ENCODE data around the gene DOCK2. TPM values are rescaled to one million over a fixed set of nuclear protein-coding genes. Genes with fewer than 3 reads are reported as not detected.

Gene DOCK2
- polyA plus RNA-seq, 2 of the 4 experiments (the other 2 are of a cell fraction), result 2.1 to 4.6 TPM

DNA sequence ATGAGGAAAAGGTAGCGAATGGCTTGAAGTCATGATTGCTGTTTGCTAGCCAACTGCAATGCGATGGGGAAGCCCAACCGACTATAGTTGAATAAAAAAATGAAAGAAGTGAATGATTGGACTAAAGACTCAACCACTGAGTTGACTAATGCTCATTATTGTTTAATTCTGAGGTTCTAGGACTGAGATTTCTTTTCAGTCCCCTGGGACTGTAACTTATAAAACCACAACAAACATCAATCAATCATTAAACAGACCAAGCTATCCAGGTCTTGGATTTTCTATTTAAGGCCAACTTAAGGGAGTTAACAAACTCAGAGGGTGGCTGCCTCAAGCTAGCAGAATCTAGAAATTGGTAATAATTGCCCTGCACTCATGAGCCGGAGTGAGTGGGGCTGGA, 154.2 kb downstream of the DOCK2 start:
- no peak overlapping the region for H3K4me3 ChIP-seq
- TF ChIP-seq HOXB13 (CRISPR knock-in tag; IDR thresholded peaks at IDR 0.05; ENCODE audit: low read depth) (no peak), RCOR1 (IDR thresholded peaks at IDR 0.05; ENCODE audit: low read depth, low read length) (no peak), KDM5A (IDR thresholded peaks at IDR 0.05) (no peak), NPAS2 (CRISPR knock-in tag; IDR thresholded peaks at IDR 0.05; ENCODE audit: borderline replicate concordance) (no peak), GATA3 (IDR thresholded peaks at IDR 0.05; ENCODE audit: borderline replicate concordance) (no peak), JUNB (IDR thresholded peaks at IDR 0.05) (no peak), CHD2 (IDR thresholded peaks at IDR 0.05; ENCODE audit: low read length, partially characterized antibody) (no peak), HEYL (CRISPR knock-in tag; IDR thresholded peaks at IDR 0.05) (no peak), HDAC2 (IDR thresholded peaks at IDR 0.05) (no peak), ZNF302 (CRISPR knock-in tag; IDR thresholded peaks at IDR 0.05) (no peak), CHD4 (IDR thresholded peaks at IDR 0.05; ENCODE audit: borderline replicate concordance) (no peak), FOSB (CRISPR knock-in tag; IDR thresholded peaks at IDR 0.05) (no peak), NFE2L2 (conservative IDR thresholded peaks at IDR 0.05; ENCODE audit: low read length) (no peak), FOSL2 (IDR thresholded peaks at IDR 0.05) (no peak), FOSL2 (CRISPR knock-in tag; IDR thresholded peaks at IDR 0.05) (no peak)
- TF ChIP-seq, protein P1, sequence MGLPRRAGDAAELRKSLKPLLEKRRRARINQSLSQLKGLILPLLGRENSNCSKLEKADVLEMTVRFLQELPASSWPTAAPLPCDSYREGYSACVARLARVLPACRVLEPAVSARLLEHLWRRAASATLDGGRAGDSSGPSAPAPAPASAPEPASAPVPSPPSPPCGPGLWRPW (IDR thresholded peaks at IDR 0.05), result no peak
- TF ChIP-seq, protein P2, sequence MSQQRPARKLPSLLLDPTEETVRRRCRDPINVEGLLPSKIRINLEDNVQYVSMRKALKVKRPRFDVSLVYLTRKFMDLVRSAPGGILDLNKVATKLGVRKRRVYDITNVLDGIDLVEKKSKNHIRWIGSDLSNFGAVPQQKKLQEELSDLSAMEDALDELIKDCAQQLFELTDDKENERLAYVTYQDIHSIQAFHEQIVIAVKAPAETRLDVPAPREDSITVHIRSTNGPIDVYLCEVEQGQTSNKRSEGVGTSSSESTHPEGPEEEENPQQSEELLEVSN (IDR thresholded peaks at IDR 0.05; ENCODE audit: borderline replicate concordance, low read depth), result no peak
- TF ChIP-seq, protein P3, sequence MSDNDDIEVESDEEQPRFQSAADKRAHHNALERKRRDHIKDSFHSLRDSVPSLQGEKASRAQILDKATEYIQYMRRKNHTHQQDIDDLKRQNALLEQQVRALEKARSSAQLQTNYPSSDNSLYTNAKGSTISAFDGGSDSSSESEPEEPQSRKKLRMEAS (IDR thresholded peaks at IDR 0.05), result no peak
- TF ChIP-seq, protein P4, sequence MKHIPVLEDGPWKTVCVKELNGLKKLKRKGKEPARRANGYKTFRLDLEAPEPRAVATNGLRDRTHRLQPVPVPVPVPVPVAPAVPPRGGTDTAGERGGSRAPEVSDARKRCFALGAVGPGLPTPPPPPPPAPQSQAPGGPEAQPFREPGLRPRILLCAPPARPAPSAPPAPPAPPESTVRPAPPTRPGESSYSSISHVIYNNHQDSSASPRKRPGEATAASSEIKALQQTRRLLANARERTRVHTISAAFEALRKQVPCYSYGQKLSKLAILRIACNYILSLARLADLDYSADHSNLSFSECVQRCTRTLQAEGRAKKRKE (CRISPR knock-in tag; IDR thresholded peaks at IDR 0.05; ENCODE audit: low read depth), result no peak
- TF ChIP-seq, protein P5, sequence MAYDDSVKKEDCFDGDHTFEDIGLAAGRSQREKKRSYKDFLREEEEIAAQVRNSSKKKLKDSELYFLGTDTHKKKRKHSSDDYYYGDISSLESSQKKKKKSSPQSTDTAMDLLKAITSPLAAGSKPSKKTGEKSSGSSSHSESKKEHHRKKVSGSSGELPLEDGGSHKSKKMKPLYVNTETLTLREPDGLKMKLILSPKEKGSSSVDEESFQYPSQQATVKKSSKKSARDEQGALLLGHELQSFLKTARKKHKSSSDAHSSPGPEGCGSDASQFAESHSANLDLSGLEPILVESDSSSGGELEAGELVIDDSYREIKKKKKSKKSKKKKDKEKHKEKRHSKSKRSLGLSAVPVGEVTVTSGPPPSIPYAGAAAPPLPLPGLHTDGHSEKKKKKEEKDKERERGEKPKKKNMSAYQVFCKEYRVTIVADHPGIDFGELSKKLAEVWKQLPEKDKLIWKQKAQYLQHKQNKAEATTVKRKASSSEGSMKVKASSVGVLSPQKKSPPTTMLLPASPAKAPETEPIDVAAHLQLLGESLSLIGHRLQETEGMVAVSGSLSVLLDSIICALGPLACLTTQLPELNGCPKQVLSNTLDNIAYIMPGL (CRISPR knock-in tag; IDR thresholded peaks at IDR 0.05; ENCODE audit: borderline replicate concordance), result no peak
- TF ChIP-seq, protein P6, sequence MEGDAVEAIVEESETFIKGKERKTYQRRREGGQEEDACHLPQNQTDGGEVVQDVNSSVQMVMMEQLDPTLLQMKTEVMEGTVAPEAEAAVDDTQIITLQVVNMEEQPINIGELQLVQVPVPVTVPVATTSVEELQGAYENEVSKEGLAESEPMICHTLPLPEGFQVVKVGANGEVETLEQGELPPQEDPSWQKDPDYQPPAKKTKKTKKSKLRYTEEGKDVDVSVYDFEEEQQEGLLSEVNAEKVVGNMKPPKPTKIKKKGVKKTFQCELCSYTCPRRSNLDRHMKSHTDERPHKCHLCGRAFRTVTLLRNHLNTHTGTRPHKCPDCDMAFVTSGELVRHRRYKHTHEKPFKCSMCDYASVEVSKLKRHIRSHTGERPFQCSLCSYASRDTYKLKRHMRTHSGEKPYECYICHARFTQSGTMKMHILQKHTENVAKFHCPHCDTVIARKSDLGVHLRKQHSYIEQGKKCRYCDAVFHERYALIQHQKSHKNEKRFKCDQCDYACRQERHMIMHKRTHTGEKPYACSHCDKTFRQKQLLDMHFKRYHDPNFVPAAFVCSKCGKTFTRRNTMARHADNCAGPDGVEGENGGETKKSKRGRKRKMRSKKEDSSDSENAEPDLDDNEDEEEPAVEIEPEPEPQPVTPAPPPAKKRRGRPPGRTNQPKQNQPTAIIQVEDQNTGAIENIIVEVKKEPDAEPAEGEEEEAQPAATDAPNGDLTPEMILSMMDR (IDR thresholded peaks at IDR 0.05), result no peak
- ATAC-seq (no peak), FAIRE-seq (no peak), DNase-seq (ENCODE audit: low read depth in 1 of 2, low spot score in 1 of 2) (no peak)
- H3K4me2 ChIP-seq, result no peak overlapping the region
- WGBS (ENCODE audit: missing lambda C conversion rate), result 78% methylated on average over 4 of the region's 4 CpGs
- peaks cover 22% of the 10 kb centered on the region for H3K4me1 ChIP-seq
- no peaks in the 10 kb centered on the region for H3K9me3 ChIP-seq
- CTCF ChIA-PET, result interaction anchor here (0.6 to 2.2 kb wide), 3 partner anchors 8 to 189 kb away, joined by 3 to 6 read pairs (median 6); partner anchors contain the start of gene INSYN2B
- POLR2A ChIA-PET, result no interaction called here
- H3K27ac ChIP-seq, result no peak overlapping the region

DNA sequence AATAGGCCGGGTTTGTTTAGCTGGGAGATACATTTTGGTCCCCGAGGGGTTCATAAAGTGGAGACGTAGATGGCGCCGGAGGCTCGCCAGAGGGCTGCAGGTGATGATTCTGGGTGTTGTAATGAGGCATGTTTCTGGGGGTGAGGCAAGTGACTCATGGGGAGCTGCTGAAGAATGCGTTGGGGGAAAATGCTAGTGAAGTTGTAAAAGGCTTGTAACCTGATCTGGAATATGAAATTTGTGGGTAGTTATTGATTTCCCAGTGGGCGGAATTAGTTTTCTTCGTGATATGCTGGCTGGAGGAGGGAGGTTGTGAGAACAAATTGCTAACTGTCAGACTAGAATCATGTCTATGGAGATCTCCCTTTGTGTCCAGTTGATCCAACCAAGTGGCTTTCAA, 158.3 kb downstream of the DOCK2 start:
- 65% methylated on average over 9 of the region's 9 CpGs for WGBS (ENCODE audit: missing lambda C conversion rate)
- Histone ChIP-seq H3K4me3 (no peak overlapping the region), H3K4me2 (no peak overlapping the region), H3K4me1 (no peaks in the 10 kb centered on the region), H3K27ac (no peak overlapping the region), H3K9me3 (no peaks in the 10 kb centered on the region)
- ChIA-PET POLR2A (no interaction called here), CTCF (interaction anchor here (1.5 kb wide), 1 partner anchor 185 kb away, joined by 5 read pairs; the partner anchor contains the start of gene INSYN2B)
- DNase-seq (ENCODE audit: low read depth in 1 of 2, low spot score in 1 of 2), result no peak
- no peak for ATAC-seq
- TF ChIP-seq POLR2A (IDR thresholded peaks at IDR 0.05; ENCODE audit: low read length) (no peak), MYC (IDR thresholded peaks at IDR 0.05; ENCODE audit: borderline replicate concordance, low read length) (no peak), MAFK (IDR thresholded peaks at IDR 0.05; ENCODE audit: partially characterized antibody) (no peak), JUNB (IDR thresholded peaks at IDR 0.05) (no peak), CBX2 (IDR thresholded peaks at IDR 0.05; ENCODE audit: borderline replicate concordance, low read depth) (no peak), NR3C1 (IDR thresholded peaks at IDR 0.05) (no peak)
- TF ChIP-seq, protein P2 (IDR thresholded peaks at IDR 0.05; ENCODE audit: borderline replicate concordance, low read depth), result no peak
- TF ChIP-seq, protein P5 (CRISPR knock-in tag; IDR thresholded peaks at IDR 0.05; ENCODE audit: borderline replicate concordance), result no peak
- TF ChIP-seq, protein P7, sequence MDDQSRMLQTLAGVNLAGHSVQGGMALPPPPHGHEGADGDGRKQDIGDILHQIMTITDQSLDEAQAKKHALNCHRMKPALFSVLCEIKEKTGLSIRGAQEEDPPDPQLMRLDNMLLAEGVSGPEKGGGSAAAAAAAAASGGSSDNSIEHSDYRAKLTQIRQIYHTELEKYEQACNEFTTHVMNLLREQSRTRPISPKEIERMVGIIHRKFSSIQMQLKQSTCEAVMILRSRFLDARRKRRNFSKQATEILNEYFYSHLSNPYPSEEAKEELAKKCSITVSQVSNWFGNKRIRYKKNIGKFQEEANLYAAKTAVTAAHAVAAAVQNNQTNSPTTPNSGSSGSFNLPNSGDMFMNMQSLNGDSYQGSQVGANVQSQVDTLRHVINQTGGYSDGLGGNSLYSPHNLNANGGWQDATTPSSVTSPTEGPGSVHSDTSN (IDR thresholded peaks at IDR 0.05), result no peak
- FAIRE-seq, result no peak

Measured in A549 (cell line).